ENCODE data around the gene MICB. TPM values are rescaled to one million over a fixed set of nuclear protein-coding genes. Genes with fewer than 3 reads are reported as not detected.

Gene MICB
- total RNA-seq, 3 donors from 2014 or later, result 2.9 to 4.6 (median 4.0) TPM

GRCh38 chr6:31474871-31475286, 23.1 kb upstream of the MICB start:
- intact Hi-C loops (cut with DNase I; ENCODE audit: low total_unique reads), result no loop called here
- H3K4me1 ChIP-seq, result no peaks in the 10 kb centered on the region
- DNase-seq (ENCODE audit: low spot score in 2 of 2), result no peak
- H3K27me3 ChIP-seq, result no peaks in the 10 kb centered on the region
- H3K27ac ChIP-seq, result no peak overlapping the region
- H3K4me3 ChIP-seq, result no peak overlapping the region
- H3K36me3 ChIP-seq, result no peaks in the 10 kb centered on the region
- H3K9me3 ChIP-seq, result no peaks in the 10 kb centered on the region
- no peak for TF ChIP-seq POLR2A (IDR thresholded peaks at IDR 0.05)
- no peak for TF ChIP-seq POLR2AphosphoS5 (IDR thresholded peaks at IDR 0.05)
- TF ChIP-seq CTCF (IDR thresholded peaks at IDR 0.05), result no peak

DNA sequence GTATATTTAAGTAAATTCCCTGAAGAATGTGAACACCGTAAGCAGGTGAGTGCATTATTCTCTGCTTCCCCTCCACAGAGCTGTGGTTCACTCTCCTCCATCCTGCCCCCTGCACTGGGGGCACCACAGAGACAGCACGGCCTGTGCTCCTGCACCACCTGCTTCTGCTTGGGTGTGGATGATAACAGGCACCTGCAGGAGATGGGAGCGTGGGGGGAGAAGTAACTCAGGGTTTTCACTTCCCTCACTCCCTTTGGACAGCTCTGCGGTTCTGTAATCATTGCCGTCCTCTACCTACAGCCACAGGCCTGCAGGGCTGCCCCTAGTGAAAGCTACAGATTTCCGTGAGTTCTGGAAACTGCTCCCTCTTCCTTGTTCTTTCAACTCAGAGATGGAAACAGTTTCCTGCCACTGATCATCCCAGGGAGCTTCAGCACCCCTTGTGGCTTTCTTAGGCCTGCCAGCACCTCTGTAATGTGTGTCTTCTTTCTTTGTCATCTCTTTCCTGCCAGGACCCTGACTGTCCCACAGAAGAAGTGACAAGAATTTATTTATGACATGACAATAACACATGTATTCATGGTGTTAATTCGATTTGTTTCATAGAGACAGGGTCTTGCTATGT, 21.3 kb upstream of the MICB start:
- Histone ChIP-seq H3K27ac (no peak overlapping the region), H3K9me3 (no peaks in the 10 kb centered on the region), H3K36me3 (no peaks in the 10 kb centered on the region), H3K4me3 (no peak overlapping the region), H3K4me1 (no peaks in the 10 kb centered on the region), H3K27me3 (no peaks in the 10 kb centered on the region)
- intact Hi-C loops (cut with DNase I; ENCODE audit: low total_unique reads), result no loop called here
- no peak for TF ChIP-seq CTCF (IDR thresholded peaks at IDR 0.05)
- no peak for TF ChIP-seq POLR2AphosphoS5 (IDR thresholded peaks at IDR 0.05)
- TF ChIP-seq POLR2A (IDR thresholded peaks at IDR 0.05), result no peak
- no peak for DNase-seq (ENCODE audit: low spot score in 2 of 2)

DNA sequence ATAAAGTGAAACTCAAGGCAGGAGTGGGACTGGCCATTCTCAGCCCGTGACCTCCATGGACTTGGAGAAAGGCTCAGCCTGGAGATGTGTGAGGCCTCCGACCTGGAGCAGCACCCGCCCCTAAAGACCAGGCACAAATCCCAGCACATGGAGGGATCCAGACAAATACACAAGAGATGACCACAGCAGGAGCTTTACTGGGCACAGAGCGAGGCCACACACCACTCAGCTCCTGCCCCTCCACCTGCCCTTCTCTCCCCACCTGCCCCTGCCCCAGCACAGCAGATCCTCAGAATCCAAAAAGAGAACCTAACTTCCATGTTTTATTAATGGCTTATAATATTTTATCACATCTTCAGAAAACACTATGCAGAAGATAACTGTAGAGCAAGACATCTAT, 20.4 kb upstream of the MICB start:
- TF ChIP-seq CTCF (IDR thresholded peaks at IDR 0.05) (no peak), POLR2AphosphoS5 (IDR thresholded peaks at IDR 0.05) (no peak), POLR2A (IDR thresholded peaks at IDR 0.05) (no peak)
- DNase-seq (ENCODE audit: low spot score in 2 of 2), result no peak
- H3K27ac ChIP-seq, result no peak overlapping the region
- H3K36me3 ChIP-seq, result no peaks in the 10 kb centered on the region
- no peaks in the 10 kb centered on the region for H3K27me3 ChIP-seq
- no peak overlapping the region for H3K4me3 ChIP-seq
- H3K4me1 ChIP-seq, result no peaks in the 10 kb centered on the region
- intact Hi-C loops (cut with DNase I; ENCODE audit: low total_unique reads), result no loop called here
- no peaks in the 10 kb centered on the region for H3K9me3 ChIP-seq

GRCh38 chr6:31478186-31478950, 19.6 kb upstream of the MICB start:
- Histone ChIP-seq H3K4me1 (no peaks in the 10 kb centered on the region), H3K4me3 (no peak overlapping the region), H3K27me3 (no peaks in the 10 kb centered on the region), H3K36me3 (no peaks in the 10 kb centered on the region), H3K9me3 (no peaks in the 10 kb centered on the region), H3K27ac (no peak overlapping the region)
- no peak for TF ChIP-seq POLR2AphosphoS5 (IDR thresholded peaks at IDR 0.05)
- intact Hi-C loops (cut with DNase I; ENCODE audit: low total_unique reads), result no loop called here
- no peak for DNase-seq (ENCODE audit: low spot score in 2 of 2)

DNA sequence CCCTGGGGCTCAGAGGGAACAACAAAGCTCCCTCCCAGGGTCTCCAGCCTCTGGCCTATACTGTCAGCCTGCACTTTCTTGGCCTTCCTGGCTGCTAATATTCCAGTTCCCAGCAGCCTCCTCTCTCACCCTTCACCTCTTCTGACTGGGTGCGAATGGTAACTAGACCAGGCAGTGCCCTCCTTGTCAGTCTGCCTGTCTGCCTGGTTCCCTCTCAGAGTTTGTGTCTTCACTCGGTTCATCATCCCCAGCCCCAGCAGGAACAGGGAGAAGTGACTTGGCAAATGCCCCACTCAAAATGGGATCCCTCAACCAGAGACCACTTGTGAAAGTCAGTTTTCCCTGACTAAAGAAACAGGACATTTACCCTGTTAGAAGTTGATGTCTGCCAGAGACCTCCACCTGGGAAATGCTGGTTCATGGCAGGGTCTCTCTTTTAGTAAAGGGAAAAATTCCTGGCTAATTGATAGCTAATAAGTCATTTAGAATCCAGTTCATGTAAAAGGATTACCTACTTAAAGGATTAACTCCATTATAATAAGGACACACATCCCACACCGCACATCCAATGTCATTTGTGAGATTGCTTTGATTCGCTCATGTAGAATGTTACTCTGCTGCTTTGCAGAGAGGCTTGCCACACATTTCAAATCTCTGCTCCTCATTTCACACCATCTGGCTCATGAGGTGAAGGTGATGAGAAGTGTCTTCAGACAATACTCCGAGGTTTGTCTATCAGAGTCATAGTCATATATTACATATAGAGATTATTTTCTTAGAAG, 18.6 kb upstream of the MICB start:
- intact Hi-C loops (cut with DNase I; ENCODE audit: low total_unique reads), result no loop called here
- no peaks in the 10 kb centered on the region for H3K9me3 ChIP-seq
- DNase-seq (ENCODE audit: low spot score in 2 of 2), result no peak
- H3K4me1 ChIP-seq, result no peaks in the 10 kb centered on the region
- no peaks in the 10 kb centered on the region for H3K36me3 ChIP-seq
- H3K27ac ChIP-seq, result no peak overlapping the region
- H3K4me3 ChIP-seq, result no peak overlapping the region
- TF ChIP-seq POLR2AphosphoS5 (IDR thresholded peaks at IDR 0.05), result no peak
- TF ChIP-seq CTCF (IDR thresholded peaks at IDR 0.05), result no peak
- TF ChIP-seq POLR2A (IDR thresholded peaks at IDR 0.05), result no peak
- no peaks in the 10 kb centered on the region for H3K27me3 ChIP-seq

All from breast epithelium (tissue), 4 donors.